ENCODE results near the gene RASSF10. TPM values are rescaled to one million over a fixed set of nuclear protein-coding genes. Genes with fewer than 3 reads are reported as not detected.

RASSF10 gene
- polyA plus RNA-seq, 1 donor (not counting 4 experiments of a cell fraction or from before 2014, with no cell fraction given): 2.1 TPM

DNA sequence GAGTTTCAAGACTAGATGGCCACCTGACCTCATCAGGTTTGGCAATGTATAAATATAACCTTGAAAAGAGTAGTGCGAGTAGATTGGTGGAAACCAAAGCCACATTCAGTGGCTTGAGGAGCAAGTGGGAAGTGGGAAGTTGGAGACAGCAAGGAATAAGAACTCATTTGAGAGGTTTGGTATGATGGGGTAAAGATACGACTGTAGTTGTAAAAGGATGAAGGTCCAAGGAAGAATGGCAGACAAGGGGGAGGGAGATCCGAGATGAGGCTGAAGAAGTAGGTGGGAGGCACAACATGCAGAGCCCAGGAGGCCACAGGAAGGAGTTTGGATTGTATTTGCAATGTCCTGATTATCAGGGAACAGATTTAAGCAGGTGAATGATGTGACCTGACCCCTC, 20.8 kb downstream of the RASSF10 start:
- H3K27ac ChIP-seq (ENCODE audit: control insufficient read depth, insufficient read depth, low read length): no peak overlapping the region
- H3K4me1 ChIP-seq (ENCODE audit: control insufficient read depth, extremely low read depth, insufficient read depth, low read length): peaks cover 10% of the 10 kb centered on the region
- H3K9me3 ChIP-seq (ENCODE audit: control insufficient read depth, low read depth, low read length): no peaks in the 10 kb centered on the region
- no peak overlapping the region for H3K4me3 ChIP-seq (ENCODE audit: control insufficient read depth in 2 of 3, extremely low read depth in 1 of 3, insufficient read depth in 2 of 3, low read depth in 1 of 3, low read length in 3 of 3)
- FAIRE-seq (no peak), DNase-seq (ENCODE audit: low read depth, low spot score) (no peak)
- H3K36me3 ChIP-seq (ENCODE audit: control insufficient read depth in 2 of 2, extremely low read depth in 1 of 2, insufficient read depth in 2 of 2, low read length in 2 of 2): no peaks in the 10 kb centered on the region
- H3K9ac ChIP-seq (ENCODE audit: control insufficient read depth, extremely low read depth, insufficient read depth, low read length): no peak overlapping the region
- no peaks in the 10 kb centered on the region for H4K20me1 ChIP-seq (ENCODE audit: control insufficient read depth, extremely low read depth, insufficient read depth, low read length)
- dilution Hi-C loops (cut with MboI; ENCODE audit: extremely low pct_ligation_motif_present, low sequenced_read_pairs): no loop called here
- H3K27me3 ChIP-seq (ENCODE audit: control insufficient read depth, extremely low read depth, insufficient read depth, low read length): no peaks in the 10 kb centered on the region
- TF ChIP-seq, protein P1, sequence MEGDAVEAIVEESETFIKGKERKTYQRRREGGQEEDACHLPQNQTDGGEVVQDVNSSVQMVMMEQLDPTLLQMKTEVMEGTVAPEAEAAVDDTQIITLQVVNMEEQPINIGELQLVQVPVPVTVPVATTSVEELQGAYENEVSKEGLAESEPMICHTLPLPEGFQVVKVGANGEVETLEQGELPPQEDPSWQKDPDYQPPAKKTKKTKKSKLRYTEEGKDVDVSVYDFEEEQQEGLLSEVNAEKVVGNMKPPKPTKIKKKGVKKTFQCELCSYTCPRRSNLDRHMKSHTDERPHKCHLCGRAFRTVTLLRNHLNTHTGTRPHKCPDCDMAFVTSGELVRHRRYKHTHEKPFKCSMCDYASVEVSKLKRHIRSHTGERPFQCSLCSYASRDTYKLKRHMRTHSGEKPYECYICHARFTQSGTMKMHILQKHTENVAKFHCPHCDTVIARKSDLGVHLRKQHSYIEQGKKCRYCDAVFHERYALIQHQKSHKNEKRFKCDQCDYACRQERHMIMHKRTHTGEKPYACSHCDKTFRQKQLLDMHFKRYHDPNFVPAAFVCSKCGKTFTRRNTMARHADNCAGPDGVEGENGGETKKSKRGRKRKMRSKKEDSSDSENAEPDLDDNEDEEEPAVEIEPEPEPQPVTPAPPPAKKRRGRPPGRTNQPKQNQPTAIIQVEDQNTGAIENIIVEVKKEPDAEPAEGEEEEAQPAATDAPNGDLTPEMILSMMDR (optimal IDR thresholded peaks at IDR 0.05 in 1 of 3, IDR thresholded peaks at IDR 0.05 in 1 of 3, conservative IDR thresholded peaks at IDR 0.05 in 1 of 3; ENCODE audit: extremely low read depth in 1 of 3, insufficient read depth in 2 of 3, low read length in 3 of 3): no peak
- TF ChIP-seq EZH2 (IDR thresholded peaks at IDR 0.05; ENCODE audit: low read length): no peak
- H3K9me1 ChIP-seq (ENCODE audit: control insufficient read depth, extremely low read depth, insufficient read depth, low read length): no peaks in the 10 kb centered on the region
- no peak overlapping the region for H3K4me2 ChIP-seq (ENCODE audit: control insufficient read depth, extremely low read depth, insufficient read depth, low read depth, low read length)
- H3K79me2 ChIP-seq (ENCODE audit: control insufficient read depth, insufficient read depth, low read length): no peaks in the 10 kb centered on the region
- no peak overlapping the region for H2AFZ ChIP-seq (ENCODE audit: control insufficient read depth, low read length)

DNA sequence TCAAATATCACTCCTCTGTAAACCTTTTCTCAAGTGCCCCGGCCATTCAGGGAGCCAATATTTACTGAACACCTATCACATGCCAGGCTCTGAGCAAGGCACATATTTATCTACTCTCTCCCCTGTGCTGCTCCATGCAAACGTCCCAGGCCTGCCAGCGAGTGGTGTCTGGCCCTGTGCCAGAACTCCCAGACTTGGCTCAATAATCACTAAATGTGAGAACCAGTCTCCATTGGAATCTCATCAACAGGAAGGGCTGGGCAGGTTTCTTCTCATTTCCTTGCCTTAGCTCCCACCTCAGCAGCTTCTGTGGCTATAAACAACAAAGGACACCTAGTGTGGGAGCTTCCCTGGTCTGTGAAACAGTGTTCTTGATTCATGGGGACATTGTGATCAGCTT, 21.7 kb downstream of the RASSF10 start:
- no peak for DNase-seq (ENCODE audit: low read depth, low spot score)

More for the DNA sequence above, 21.7 kb downstream of the RASSF10 start:
- TF ChIP-seq EZH2 (IDR thresholded peaks at IDR 0.05; ENCODE audit: low read length): no peak
- TF ChIP-seq, protein P1 (optimal IDR thresholded peaks at IDR 0.05 in 1 of 3, IDR thresholded peaks at IDR 0.05 in 1 of 3, conservative IDR thresholded peaks at IDR 0.05 in 1 of 3; ENCODE audit: extremely low read depth in 1 of 3, insufficient read depth in 2 of 3, low read length in 3 of 3): no peak
- Histone ChIP-seq H3K27ac (ENCODE audit: control insufficient read depth, insufficient read depth, low read length) (no peak overlapping the region), H2AFZ (ENCODE audit: control insufficient read depth, low read length) (no peak overlapping the region), H3K79me2 (ENCODE audit: control insufficient read depth, insufficient read depth, low read length) (no peaks in the 10 kb centered on the region), H3K4me2 (ENCODE audit: control insufficient read depth, extremely low read depth, insufficient read depth, low read depth, low read length) (no peak overlapping the region), H3K27me3 (ENCODE audit: control insufficient read depth, extremely low read depth, insufficient read depth, low read length) (no peaks in the 10 kb centered on the region), H3K36me3 (ENCODE audit: control insufficient read depth in 2 of 2, extremely low read depth in 1 of 2, insufficient read depth in 2 of 2, low read length in 2 of 2) (no peaks in the 10 kb centered on the region), H3K9me3 (ENCODE audit: control insufficient read depth, low read depth, low read length) (no peaks in the 10 kb centered on the region), H3K9me1 (ENCODE audit: control insufficient read depth, extremely low read depth, insufficient read depth, low read length) (no peaks in the 10 kb centered on the region), H3K9ac (ENCODE audit: control insufficient read depth, extremely low read depth, insufficient read depth, low read length) (no peak overlapping the region), H3K4me3 (ENCODE audit: control insufficient read depth in 2 of 3, extremely low read depth in 1 of 3, insufficient read depth in 2 of 3, low read depth in 1 of 3, low read length in 3 of 3) (no peak overlapping the region), H4K20me1 (ENCODE audit: control insufficient read depth, extremely low read depth, insufficient read depth, low read length) (no peaks in the 10 kb centered on the region), H3K4me1 (ENCODE audit: control insufficient read depth, extremely low read depth, insufficient read depth, low read length) (peaks cover 10% of the 10 kb centered on the region)
- dilution Hi-C loops (cut with MboI; ENCODE audit: extremely low pct_ligation_motif_present, low sequenced_read_pairs): no loop called here
- FAIRE-seq: peak; percentile 56

Measured in keratinocyte (primary cell).